ENCODE measurements around the gene BTBD9.

The BTBD9 gene

DNA sequence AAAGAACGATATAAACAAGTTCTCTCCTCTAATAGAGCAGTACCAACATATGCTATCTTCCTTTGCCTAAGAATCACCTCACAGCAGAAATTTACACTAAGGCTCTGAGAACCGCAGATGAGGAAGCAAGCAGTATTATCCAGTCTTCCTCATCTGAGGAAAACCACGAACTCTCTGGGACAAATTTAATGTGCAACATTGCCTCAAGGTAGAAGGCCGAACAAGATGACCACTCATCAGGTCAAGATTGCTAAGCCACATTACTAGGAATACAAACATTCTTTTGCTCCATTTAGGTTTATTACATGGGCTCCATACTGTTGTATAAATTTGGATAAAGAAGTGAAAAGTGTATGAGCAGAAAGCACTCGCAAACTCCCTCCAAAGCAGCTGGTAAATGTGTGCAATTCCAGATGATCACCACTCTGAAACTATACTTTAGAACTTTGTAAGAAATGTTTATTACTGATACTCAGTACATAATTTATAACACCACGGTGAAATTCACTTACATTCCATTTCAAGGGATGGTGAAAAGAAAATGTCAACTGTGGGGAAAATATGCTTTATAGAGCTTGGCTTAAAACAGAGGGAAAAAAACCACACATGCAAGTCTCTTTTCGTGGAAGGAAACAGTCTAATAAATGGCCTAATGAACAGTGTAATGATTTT is 398.4 kb downstream of the BTBD9 start:
- Histone ChIP-seq H3K4me3 (replicated peaks; ENCODE audit: low read depth, low read length) (no peak overlapping the region), H3K27me3 (replicated peaks; ENCODE audit: control insufficient read depth, insufficient read depth, low read length) (no peaks in the 10 kb centered on the region), H3K36me3 (ENCODE audit: control insufficient read depth, insufficient read depth, low read length) (no peaks in the 10 kb centered on the region)
- no peak for DNase-seq (ENCODE audit: extremely low read depth, insufficient read length)
- TF ChIP-seq, protein P1, sequence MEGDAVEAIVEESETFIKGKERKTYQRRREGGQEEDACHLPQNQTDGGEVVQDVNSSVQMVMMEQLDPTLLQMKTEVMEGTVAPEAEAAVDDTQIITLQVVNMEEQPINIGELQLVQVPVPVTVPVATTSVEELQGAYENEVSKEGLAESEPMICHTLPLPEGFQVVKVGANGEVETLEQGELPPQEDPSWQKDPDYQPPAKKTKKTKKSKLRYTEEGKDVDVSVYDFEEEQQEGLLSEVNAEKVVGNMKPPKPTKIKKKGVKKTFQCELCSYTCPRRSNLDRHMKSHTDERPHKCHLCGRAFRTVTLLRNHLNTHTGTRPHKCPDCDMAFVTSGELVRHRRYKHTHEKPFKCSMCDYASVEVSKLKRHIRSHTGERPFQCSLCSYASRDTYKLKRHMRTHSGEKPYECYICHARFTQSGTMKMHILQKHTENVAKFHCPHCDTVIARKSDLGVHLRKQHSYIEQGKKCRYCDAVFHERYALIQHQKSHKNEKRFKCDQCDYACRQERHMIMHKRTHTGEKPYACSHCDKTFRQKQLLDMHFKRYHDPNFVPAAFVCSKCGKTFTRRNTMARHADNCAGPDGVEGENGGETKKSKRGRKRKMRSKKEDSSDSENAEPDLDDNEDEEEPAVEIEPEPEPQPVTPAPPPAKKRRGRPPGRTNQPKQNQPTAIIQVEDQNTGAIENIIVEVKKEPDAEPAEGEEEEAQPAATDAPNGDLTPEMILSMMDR (IDR thresholded peaks at IDR 0.05; ENCODE audit: insufficient read depth, low read length, poor library complexity, severe bottlenecking), result no peak

DNA sequence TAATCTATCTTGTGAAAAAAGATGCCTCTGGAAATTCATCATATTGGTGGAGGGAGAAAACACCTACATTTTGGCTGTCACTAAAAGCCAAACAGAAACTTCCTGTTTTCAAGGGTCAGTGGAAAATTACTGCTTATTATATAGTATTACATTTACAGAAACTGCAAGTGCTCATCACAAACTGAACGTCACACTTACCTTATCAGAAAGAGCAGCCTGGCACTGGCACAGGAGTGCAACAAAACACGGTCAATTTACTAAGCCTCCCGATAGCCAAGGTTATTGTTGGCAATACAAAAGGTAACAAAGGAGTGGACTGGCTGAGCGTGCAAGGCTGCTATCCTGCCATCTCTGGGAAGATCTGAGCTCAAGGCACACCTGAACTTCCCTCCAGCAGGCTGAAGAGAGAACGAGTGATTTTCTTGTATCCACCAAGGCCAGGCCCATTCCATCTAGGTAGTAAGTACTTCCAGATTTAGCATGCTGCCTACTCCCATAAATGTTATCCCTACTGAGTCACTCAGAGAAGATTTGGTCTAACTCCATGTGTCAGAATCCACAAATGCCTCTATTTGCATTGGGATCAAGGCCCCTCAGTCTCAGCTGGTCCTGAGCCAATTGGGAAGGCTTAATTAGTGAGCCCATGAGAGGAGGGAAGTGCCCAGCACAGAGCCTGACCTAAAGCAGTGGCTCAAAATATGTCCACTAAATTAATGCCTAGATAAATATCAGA is 399.8 kb downstream of the BTBD9 start:
- H3K36me3 ChIP-seq (ENCODE audit: control insufficient read depth, insufficient read depth, low read length), result no peaks in the 10 kb centered on the region
- no peaks in the 10 kb centered on the region for H3K27me3 ChIP-seq (replicated peaks; ENCODE audit: control insufficient read depth, insufficient read depth, low read length)
- TF ChIP-seq, protein P1 (IDR thresholded peaks at IDR 0.05; ENCODE audit: insufficient read depth, low read length, poor library complexity, severe bottlenecking), result no peak
- no peak for DNase-seq (ENCODE audit: extremely low read depth, insufficient read length)
- no peak overlapping the region for H3K4me3 ChIP-seq (replicated peaks; ENCODE audit: low read depth, low read length)

DNA sequence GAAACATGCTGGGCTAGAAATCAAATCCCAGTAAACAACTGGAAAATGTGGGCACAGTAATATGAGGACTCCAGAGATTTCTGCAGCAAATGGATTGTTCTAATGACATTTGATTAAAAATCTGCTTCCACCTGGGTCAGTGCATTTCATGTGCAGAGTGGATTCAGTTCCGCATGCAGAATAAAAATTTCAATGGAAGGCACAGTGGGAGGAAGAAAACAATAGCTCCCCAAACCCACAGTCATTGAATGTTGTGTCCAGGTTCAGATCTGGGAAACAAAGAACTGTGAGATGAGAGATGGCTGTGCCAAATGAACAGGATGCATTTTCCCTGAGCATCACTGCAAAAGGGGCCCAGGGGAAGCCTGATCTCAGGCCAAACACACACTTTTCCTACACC is 403.1 kb downstream of the BTBD9 start:
- Histone ChIP-seq H3K27me3 (replicated peaks; ENCODE audit: control insufficient read depth, insufficient read depth, low read length) (no peaks in the 10 kb centered on the region), H3K36me3 (ENCODE audit: control insufficient read depth, insufficient read depth, low read length) (no peaks in the 10 kb centered on the region), H3K4me3 (replicated peaks; ENCODE audit: low read depth, low read length) (no peak overlapping the region)
- TF ChIP-seq, protein P1 (IDR thresholded peaks at IDR 0.05; ENCODE audit: insufficient read depth, low read length, poor library complexity, severe bottlenecking), result no peak
- no peak for DNase-seq (ENCODE audit: extremely low read depth, insufficient read length)

DNA sequence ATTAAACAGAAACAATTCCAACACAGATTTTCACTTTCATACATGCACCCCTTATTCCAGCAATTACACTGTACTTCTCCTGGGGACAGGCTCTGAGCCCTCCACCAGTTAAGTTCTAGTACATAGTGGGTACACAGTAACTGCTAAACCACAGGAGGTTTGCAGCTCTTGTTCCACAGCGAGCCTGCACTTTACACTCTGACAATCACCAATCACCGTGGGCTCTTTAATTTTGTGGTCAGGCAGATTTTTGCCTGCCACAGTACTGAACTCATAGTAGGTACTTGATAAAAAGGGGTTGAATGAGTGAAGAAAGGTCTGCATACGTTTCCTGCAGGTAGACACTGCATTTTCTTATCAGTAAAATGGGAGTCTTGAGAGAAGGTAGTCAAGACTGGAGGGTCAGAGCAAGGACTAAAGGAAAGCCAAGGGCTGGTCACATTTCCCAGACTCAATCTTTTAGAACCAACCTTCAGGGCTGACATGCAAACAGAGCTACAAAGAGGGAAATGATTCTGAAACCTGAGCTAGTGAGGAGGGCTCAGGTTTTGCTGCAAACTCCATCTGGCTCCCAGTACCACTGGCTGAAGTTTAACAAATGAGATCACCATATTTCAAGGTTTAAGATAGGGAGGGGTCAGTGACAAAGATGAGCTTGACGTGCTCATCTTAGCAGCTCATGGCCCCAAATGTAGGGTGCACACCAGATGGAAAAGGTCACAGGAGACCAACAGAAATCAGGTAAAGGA is 404.6 kb downstream of the BTBD9 start:
- no peaks in the 10 kb centered on the region for H3K36me3 ChIP-seq (ENCODE audit: control insufficient read depth, insufficient read depth, low read length)
- TF ChIP-seq, protein P1 (IDR thresholded peaks at IDR 0.05; ENCODE audit: insufficient read depth, low read length, poor library complexity, severe bottlenecking), result no peak
- no peaks in the 10 kb centered on the region for H3K27me3 ChIP-seq (replicated peaks; ENCODE audit: control insufficient read depth, insufficient read depth, low read length)
- no peak overlapping the region for H3K4me3 ChIP-seq (replicated peaks; ENCODE audit: low read depth, low read length)
- DNase-seq (ENCODE audit: extremely low read depth, insufficient read length), result peak; percentile 45

DNA sequence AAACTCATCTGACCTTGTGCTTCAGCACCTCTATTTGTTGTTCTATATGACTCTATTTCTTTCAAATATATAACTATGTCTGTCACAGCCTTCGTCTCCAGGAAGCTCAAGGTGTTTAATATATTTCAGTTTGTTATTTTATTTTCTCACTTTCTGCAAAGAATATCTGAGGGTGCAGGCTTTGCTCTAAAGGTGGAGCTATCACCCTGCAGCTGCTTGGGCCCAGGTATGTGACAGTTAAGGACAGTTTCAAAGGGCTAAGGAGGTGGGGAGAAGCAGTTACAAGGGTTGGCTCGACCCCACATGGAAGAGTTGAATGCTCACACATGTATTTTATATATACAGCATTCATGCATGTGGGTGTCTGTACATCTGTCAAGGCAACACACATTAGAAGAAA is 405.6 kb downstream of the BTBD9 start:
- DNase-seq (ENCODE audit: extremely low read depth, insufficient read length), result no peak
- H3K36me3 ChIP-seq (ENCODE audit: control insufficient read depth, insufficient read depth, low read length), result no peaks in the 10 kb centered on the region
- H3K4me3 ChIP-seq (replicated peaks; ENCODE audit: low read depth, low read length), result no peak overlapping the region
- TF ChIP-seq, protein P1 (IDR thresholded peaks at IDR 0.05; ENCODE audit: insufficient read depth, low read length, poor library complexity, severe bottlenecking), result peak; percentile 36
- no peaks in the 10 kb centered on the region for H3K27me3 ChIP-seq (replicated peaks; ENCODE audit: control insufficient read depth, insufficient read depth, low read length)

Measured in GM06990 (cell line).